Neural progenitor cell (in vitro differentiated cells): ENCODE measurements around the gene GARIN1A.
"Not testable (repeated sequence)": the region's sequence is repeated elsewhere in the genome, so short reads cannot be mapped to it uniquely, and the experiment has no call there.

ENCODE experiments used
- CTCF ChIP-seq: fragments of 200-600 bp; sonication (generic); IDR thresholded peaks from 2 replicates; pipeline ENCODE4 v1.5.1; 2017; ENCODE audit warnings: antibody characterized with exemption, mild to moderate bottlenecking
- EZH2 ChIP-seq: fragments of 200-600 bp; sonication (generic); IDR thresholded peaks from 2 replicates; pipeline ENCODE4 v1.6.1; 2017; ENCODE audit warnings: antibody characterized with exemption, mild to moderate bottlenecking, moderate library complexity
- EZH2phosphoT487 ChIP-seq: fragments of 200-600 bp; sonication (generic); IDR thresholded peaks from 2 replicates; pipeline ENCODE4 v1.6.1; 2017; ENCODE audit warnings: antibody characterized with exemption

GRCh38 chr7:128683270-128683669, 11.2 kb downstream of the GARIN1A start:
- not testable (repeated sequence) for TF ChIP-seq CTCF, EZH2, EZH2phosphoT487
